Caco-2 (cell line): Measurements from ENCODE around the gene DEUP1. TPM values are rescaled to one million over a fixed set of nuclear protein-coding genes. Genes with fewer than 3 reads are reported as not detected.

ENCODE experiments used
- BruUV-seq: library from RNA; stranded (reverse); fragments of 400-500 nt; replicated peaks from 2 replicates; lab custom pipeline; 2021; lab: Mats Ljungman, UMichigan
- CTCF ChIA-PET: fragments of 300-600 bp; sonication (Branson Sonifier 250); formaldehyde crosslinking; loops from one replicate; lab custom pipeline; 2022; ENCODE audit warnings: antibody characterized with exemption; lab: Charles Lee
- POLR2A ChIA-PET: fragments of 300-600 bp; sonication (Branson Sonifier 250); formaldehyde crosslinking; loops from one replicate; lab custom pipeline; 2022; ENCODE audit warnings: antibody characterized with exemption; lab: Charles Lee
- DNase-seq, 2 experiments: peaks; one replicate each; pipeline versions ENCODE4 v3.0.0 to v3.0.0-alpha.2; 2020 to 2022
- H3K27me3 ChIP-seq: replicated peaks from 2 replicates; pipeline ENCODE4 v1.6.0; 2011; ENCODE audit warnings: low read length; ENCODE audit not compliant: control insufficient read depth, insufficient read depth
- H3K36me3 ChIP-seq: 2 replicates; pipeline ENCODE4 v1.5.1; 2011; ENCODE audit warnings: low read length; ENCODE audit not compliant: control insufficient read depth, insufficient read depth
- H3K4me1 ChIP-seq: fragments of 250-450 bp; sonication (Bioruptor Pico); 2 replicates; pipeline ENCODE4 v1.5.1; 2020; ENCODE audit warnings: mild to moderate bottlenecking
- H3K4me3 ChIP-seq: 2 replicates; pipeline ENCODE4 v1.5.1; 2011; ENCODE audit warnings: low read depth, mild to moderate bottlenecking, control low read depth, low read length
- H3K9me3 ChIP-seq: fragments of 250-450 bp; sonication (Bioruptor Pico); 2 replicates; pipeline ENCODE4 v1.5.1; 2020; ENCODE audit warnings: mild to moderate bottlenecking, moderate library complexity
- H3K27ac Mint-ChIP-seq: one replicate; pipeline ENCODE4 v1.8.0; 2022; ENCODE audit warnings: mixed read lengths; ENCODE audit not compliant: unreplicated experiment
- H3K27me3 Mint-ChIP-seq: one replicate; pipeline ENCODE4 v1.8.0; 2022; ENCODE audit warnings: mixed read lengths; ENCODE audit not compliant: insufficient read depth, unreplicated experiment
- H3K36me3 Mint-ChIP-seq: one replicate; pipeline ENCODE4 v1.8.0; 2022; ENCODE audit warnings: mild to moderate bottlenecking, mixed read lengths; ENCODE audit not compliant: insufficient read depth, unreplicated experiment
- H3K4me1 Mint-ChIP-seq: one replicate; pipeline ENCODE4 v1.8.0; 2022; ENCODE audit warnings: low read depth, mixed read lengths; ENCODE audit not compliant: unreplicated experiment
- H3K4me3 Mint-ChIP-seq: one replicate; pipeline ENCODE4 v1.8.0; 2022; ENCODE audit warnings: mild to moderate bottlenecking, moderate library complexity, mixed read lengths; ENCODE audit not compliant: unreplicated experiment
- H3K9me3 Mint-ChIP-seq: one replicate; pipeline ENCODE4 v1.8.0; 2022; ENCODE audit warnings: mixed read lengths; ENCODE audit not compliant: unreplicated experiment
- CTCF ChIP-seq, 2 experiments: fragments of 200-600 bp in 1 of 2; IDR thresholded peaks; 1 replicate in 1 of 2; 2 replicates in 1 of 2; pipeline versions ENCODE4 v1.5.1 to v1.8.0; 2011 to 2022; ENCODE audit warnings: antibody characterized with exemption in 1 of 2, control low read depth in 1 of 2, inconsistent platforms in 1 of 2, low read depth in 1 of 2, low read length in 1 of 2, mild to moderate bottlenecking in 1 of 2, moderate library complexity in 1 of 2; ENCODE audit not compliant: insufficient read depth in 1 of 2, severe bottlenecking in 1 of 2, unreplicated experiment in 1 of 2
- intact Hi-C: fragments of 100-400 bp; cut with micrococcal nuclease; formaldehyde crosslinking; loops from one replicate; pipeline ENCODE4 v1.10.0; 2022; ENCODE audit not compliant: unreplicated experiment
- total RNA-seq: library from RNA; stranded (reverse); gene quantifications from 2 replicates; pipeline ENCODE4 v1.2.3, GENCODE V29; 2022

The DEUP1 gene
- total RNA-seq, 1 experiment from 2014 or later = 0.25 TPM

- no peak for TF ChIP-seq CTCF (IDR thresholded peaks at IDR 0.05; ENCODE audit: insufficient read depth in 1 of 2, low read depth in 1 of 2, low read length in 1 of 2, severe bottlenecking in 1 of 2, unreplicated experiment in 1 of 2)
- Histone ChIP-seq H3K4me3 (no peak overlapping the region), H3K9me3 (no peaks in the 10 kb centered on the region), H3K27me3 (no peaks in the 10 kb centered on the region), H3K36me3 (no peaks in the 10 kb centered on the region), H3K4me1 (no peaks in the 10 kb centered on the region)
- DNase-seq = no peak
- Mint-ChIP-seq H3K27me3 (peaks cover 6% of the 10 kb centered on the region), H3K4me1 (no peaks in the 10 kb centered on the region), H3K4me3 (no peak overlapping the region), H3K9me3 (no peaks in the 10 kb centered on the region), H3K36me3 (no peaks in the 10 kb centered on the region), H3K27ac (no peak overlapping the region)
- ChIA-PET POLR2A (no interaction called here), CTCF (no interaction called here)
- intact Hi-C loops = no loop called here
- no TSS peak for BruUV-seq
Measured at GRCh38 chr11:93394488-93394887, 63.9 kb downstream of the DEUP1 start.

GRCh38 chr11:93396316-93396715, 65.8 kb downstream of the DEUP1 start:
- ChIA-PET POLR2A (no interaction called here), CTCF (no interaction called here)
- no peaks in the 10 kb centered on the region for H3K36me3 Mint-ChIP-seq
- no peaks in the 10 kb centered on the region for H3K27me3 ChIP-seq
- no peaks in the 10 kb centered on the region for H3K9me3 ChIP-seq
- no peak for DNase-seq
- TF ChIP-seq CTCF (IDR thresholded peaks at IDR 0.05; ENCODE audit: insufficient read depth in 1 of 2, low read depth in 1 of 2, low read length in 1 of 2, severe bottlenecking in 1 of 2, unreplicated experiment in 1 of 2) = no peak
- no peak overlapping the region for H3K27ac Mint-ChIP-seq
- H3K4me1 ChIP-seq = no peaks in the 10 kb centered on the region
- intact Hi-C loops = no loop called here
- BruUV-seq = no TSS peak
- peaks cover 6% of the 10 kb centered on the region for H3K27me3 Mint-ChIP-seq
- no peaks in the 10 kb centered on the region for H3K4me1 Mint-ChIP-seq
- no peak overlapping the region for H3K4me3 Mint-ChIP-seq
- H3K9me3 Mint-ChIP-seq = no peaks in the 10 kb centered on the region
- no peak overlapping the region for H3K4me3 ChIP-seq
- no peaks in the 10 kb centered on the region for H3K36me3 ChIP-seq

GRCh38 chr11:93403930-93404329, 73.4 kb downstream of the DEUP1 start:
- H3K27me3 Mint-ChIP-seq = peaks cover 8% of the 10 kb centered on the region
- no peaks in the 10 kb centered on the region for H3K4me1 ChIP-seq
- no peak overlapping the region for H3K4me3 Mint-ChIP-seq
- CTCF ChIA-PET = no interaction called here
- H3K4me1 Mint-ChIP-seq = no peaks in the 10 kb centered on the region
- intact Hi-C loops = no loop called here
- BruUV-seq = no TSS peak
- no peaks in the 10 kb centered on the region for H3K36me3 ChIP-seq
- H3K4me3 ChIP-seq = no peak overlapping the region
- no peaks in the 10 kb centered on the region for H3K9me3 Mint-ChIP-seq
- H3K36me3 Mint-ChIP-seq = no peaks in the 10 kb centered on the region
- POLR2A ChIA-PET = no interaction called here
- H3K27ac Mint-ChIP-seq = no peak overlapping the region
- no peak for TF ChIP-seq CTCF (IDR thresholded peaks at IDR 0.05; ENCODE audit: insufficient read depth in 1 of 2, low read depth in 1 of 2, low read length in 1 of 2, severe bottlenecking in 1 of 2, unreplicated experiment in 1 of 2)
- no peaks in the 10 kb centered on the region for H3K9me3 ChIP-seq
- no peaks in the 10 kb centered on the region for H3K27me3 ChIP-seq
- no peak for DNase-seq
